Activated CD4-positive, alpha-beta T cell treated with anti-CD3 and anti-CD28 coated beads, Interleukin-2, amount 50 U/mL, for 4 hours (primary cell): ENCODE data around the gene CDH13.

Source experiments
- DNase-seq, 2 experiments: peaks; one replicate each; pipeline ENCODE4 v3.0.0-alpha.2; 2020

CDH13 gene

DNA sequence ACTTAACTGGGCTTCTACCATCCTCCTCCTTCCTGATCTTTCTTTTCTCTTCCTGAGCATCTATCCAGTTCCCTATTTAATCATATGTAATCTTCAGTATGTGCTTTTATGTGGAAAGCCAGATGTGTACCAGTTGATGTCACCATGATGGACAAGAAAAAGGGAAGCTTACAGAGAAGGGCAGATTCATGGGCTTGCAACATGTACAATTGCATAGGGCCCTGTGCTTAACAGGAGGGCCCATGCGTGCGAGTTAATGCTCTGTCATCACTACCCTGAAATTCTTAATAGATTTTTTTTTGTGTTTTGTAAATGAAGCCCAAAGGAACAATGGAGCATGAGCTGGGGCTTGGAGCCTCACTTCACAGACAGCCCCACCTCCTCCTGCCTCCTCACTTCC is 124.3 kb downstream of the CDH13 start:
- no peak for DNase-seq

DNA sequence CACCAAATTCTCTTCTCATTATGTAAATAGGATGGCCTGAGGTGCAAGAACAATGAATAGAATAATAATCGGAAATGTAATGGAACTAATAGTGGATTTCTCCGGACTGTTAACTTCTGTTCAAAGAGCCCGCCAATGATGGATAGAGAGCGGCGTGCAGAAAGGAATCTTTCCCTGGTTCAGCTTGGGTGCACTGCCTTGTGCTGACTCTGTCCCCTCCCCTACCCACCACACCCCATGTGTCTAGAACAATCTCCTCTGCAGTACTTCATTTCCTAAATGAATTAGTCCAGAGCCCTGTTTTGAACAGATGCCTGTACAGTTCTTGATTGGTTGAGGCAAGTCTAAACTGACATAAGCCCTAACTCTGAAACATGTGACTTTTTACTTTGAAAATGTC is 125.4 kb downstream of the CDH13 start:
- no peak for DNase-seq

GRCh38 chr16:82753821-82754220 is 127.1 kb downstream of the CDH13 start:
- no peak for DNase-seq

GRCh38 chr16:82754716-82755513 is 128.1 kb downstream of the CDH13 start:
- DNase-seq = no peak

DNA sequence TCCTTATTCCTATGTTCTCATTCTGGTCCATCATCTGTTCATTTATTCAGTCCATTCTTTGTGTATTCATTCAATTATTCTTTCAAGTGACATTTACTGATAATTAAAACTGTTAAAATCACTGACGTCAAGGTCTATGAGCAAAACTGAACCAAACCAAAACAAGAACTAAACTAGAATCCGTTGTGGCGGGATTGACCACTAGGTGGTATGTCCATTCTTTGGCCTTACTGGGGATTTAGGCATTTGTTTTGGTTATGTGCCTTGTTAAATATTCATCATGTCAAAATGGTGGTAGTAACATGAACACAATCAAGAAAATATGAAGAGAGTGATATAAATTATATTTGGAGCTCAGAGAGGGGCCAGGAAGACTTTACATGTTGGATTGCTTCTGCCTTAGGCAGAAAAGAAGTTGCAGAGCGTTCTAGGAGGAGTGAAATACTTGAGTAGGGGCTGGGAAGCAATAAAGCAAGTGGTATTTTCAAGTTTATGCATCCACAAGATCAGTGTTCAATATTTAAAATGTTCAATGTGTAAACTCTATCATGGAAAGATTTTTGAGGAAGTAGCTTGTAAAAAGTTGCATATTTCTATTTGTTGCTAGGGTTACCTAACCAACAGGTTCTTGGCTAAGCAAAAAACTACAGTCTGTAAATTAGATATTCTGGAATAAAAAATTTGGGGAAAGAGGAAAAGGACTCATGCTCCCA is 129.0 kb downstream of the CDH13 start:
- DNase-seq = no peak

- no peak for DNase-seq
Observed at GRCh38 chr16:82756283-82756599, 129.5 kb downstream of the CDH13 start.

DNA sequence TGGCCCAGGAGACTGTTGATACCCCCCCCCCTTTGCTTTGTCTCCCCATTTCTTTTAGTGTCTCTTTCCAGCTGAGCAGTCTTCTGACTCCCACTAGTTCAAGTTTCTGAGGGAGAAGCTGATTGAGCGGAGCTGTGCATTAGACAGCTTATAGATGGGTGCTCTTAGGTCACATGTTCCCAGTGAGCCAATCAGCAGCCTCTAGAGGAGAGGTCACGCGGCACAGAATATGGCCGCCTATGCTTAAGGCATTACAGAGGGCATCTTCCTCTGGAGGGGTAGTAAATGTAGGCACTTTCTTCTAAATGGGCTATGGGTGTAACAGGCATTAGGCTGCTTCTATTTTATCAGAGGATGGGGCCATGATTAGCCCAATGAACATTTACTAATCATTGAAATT is 131.6 kb downstream of the CDH13 start:
- DNase-seq = no peak

DNA sequence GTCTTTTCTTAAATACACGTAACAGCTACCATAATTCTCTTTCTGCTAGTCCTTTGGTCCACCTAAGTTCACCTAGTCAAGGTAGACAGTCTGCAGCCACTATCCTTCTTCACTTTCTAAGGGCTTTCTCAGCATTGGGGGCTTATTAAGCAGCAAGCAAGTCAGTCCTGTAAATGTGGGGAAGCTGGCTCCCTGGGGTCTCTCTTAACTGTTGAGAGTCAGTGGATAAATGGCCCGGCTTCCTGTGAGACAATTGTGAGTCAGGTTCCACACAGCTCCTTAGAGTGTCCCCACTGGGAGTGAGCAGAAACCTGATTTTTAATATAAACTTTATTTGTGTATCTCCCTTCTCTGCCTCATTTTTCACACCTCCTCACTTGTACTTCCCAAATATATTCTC is 132.1 kb downstream of the CDH13 start:
- no peak for DNase-seq

DNA sequence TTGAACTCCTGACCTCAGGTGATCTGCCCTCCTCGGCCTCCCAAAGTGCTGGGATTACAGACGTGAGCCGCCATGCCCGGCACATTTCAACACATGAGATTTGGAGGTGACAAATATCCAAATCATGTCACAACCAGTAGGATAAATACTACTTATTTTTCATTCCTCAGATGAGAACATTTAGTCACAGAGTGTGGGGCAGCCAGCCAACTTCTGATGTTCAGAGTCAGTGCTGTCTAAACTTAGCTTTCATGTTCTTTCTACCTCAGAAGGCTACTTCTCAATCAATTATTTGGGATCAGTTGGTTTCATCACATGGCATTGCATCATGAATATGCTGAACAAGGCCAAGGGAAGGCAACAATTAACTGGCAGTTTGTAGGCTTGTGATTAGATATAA is 134.5 kb downstream of the CDH13 start:
- no peak for DNase-seq

DNA sequence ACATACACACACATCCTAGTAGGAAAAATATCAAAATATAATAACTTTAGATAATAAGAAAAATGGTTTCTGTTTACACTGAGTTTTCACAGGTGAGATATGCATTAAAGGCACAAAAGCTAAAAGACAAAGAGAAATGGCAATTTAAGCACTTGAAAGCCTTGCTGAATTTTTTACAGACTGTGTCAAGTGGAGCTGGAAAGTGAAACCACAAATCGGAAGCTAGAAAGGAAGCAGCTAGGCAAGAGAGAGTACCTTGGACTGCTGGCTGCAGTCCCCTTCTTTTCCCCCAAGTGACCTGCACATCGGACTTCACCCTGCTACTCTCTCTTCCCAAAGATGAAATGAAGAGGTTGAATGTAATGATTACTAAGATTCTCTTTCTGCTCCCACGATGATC is 135.1 kb downstream of the CDH13 start:
- DNase-seq = no peak

DNA sequence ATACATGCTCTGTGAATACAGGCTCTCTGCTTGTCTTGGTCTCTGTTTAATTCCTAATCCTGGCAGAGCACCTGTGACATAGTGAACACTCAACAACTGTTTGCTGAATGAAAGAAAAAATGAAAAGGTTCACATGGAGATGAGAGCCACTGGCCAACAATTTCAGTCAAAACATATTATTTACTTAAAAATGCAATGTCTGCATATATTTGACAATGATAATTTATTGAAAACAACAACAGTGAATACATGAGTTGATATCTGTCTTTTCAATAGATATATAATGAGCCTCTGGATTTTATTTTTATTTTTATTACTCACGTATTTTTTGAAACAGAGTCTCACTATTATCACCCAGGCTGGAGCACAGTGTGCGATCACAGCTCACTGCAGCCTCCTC is 136.6 kb downstream of the CDH13 start:
- DNase-seq = no peak

DNA sequence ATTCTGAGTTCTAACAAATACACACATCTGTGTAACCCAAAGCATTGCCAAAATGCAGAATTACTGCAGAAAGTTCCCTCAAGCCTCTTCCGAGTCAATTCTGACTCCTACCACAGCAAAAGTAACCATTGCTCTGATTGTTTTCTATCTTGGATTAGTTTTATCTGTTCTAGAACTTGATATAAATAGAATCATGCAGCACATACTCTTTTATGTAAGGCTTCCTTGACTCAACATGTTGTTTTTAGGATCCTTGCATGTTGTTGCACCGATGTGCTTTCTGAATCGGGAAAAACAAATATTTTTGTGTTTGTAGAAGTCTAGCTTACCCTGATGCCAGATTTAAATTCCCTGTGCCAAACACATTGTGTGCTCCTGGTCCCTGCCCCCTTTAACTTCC is 140.4 kb downstream of the CDH13 start:
- DNase-seq = no peak

GRCh38 chr16:82767808-82768207 is 141.0 kb downstream of the CDH13 start:
- no peak for DNase-seq

- no peak for DNase-seq
Observed at GRCh38 chr16:82769845-82770244, 143.1 kb downstream of the CDH13 start.

GRCh38 chr16:82772215-82772614 is 145.4 kb downstream of the CDH13 start:
- DNase-seq = no peak

DNA sequence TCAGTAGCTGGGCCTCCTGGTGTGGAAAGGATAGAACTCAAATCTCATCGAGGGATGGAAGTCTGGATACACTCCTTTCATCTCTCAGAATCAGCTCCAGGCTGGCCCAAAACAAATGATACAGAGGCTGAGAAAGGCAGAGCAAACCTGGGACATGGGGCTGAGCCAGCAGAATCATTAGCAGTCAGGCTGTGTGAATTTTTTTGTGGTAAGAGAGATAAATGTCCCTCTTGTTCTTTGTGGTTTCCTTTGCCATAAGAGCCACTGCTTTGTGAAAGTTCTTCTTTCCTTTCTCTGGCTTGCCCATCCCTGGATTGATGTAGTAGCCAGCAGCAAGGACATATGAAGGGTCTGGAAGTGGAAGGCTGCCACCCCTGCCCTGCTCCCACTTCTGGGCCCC is 146.2 kb downstream of the CDH13 start:
- no peak for DNase-seq

GRCh38 chr16:82776470-82777146 is 149.8 kb downstream of the CDH13 start:
- DNase-seq = no peak

DNA sequence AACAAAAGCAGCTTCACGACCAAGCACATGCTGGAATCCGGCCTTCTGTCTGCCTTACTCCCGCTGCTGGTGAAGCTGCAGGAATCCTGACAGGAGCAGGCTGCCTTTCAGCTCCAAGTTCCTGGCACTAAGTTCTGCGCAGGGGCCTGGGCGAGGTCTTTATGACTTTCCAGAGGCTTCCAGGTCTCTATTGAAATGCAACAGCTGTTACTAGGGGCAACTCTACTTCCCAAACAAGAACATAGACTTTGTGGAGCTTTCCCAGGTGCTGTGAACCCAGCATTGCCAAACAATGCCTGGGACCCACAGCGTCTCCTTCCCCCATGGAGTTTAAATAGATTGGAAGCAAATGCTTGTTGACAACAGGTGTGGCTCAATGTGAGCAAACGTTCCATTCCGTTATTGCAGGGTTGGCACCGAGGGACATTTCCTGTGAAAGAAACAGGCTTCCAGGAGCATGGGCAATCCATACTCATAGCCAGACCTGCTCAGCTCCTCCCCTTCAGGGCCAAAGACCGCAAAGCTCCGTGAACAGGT is 156.0 kb downstream of the CDH13 start:
- no peak for DNase-seq

DNA sequence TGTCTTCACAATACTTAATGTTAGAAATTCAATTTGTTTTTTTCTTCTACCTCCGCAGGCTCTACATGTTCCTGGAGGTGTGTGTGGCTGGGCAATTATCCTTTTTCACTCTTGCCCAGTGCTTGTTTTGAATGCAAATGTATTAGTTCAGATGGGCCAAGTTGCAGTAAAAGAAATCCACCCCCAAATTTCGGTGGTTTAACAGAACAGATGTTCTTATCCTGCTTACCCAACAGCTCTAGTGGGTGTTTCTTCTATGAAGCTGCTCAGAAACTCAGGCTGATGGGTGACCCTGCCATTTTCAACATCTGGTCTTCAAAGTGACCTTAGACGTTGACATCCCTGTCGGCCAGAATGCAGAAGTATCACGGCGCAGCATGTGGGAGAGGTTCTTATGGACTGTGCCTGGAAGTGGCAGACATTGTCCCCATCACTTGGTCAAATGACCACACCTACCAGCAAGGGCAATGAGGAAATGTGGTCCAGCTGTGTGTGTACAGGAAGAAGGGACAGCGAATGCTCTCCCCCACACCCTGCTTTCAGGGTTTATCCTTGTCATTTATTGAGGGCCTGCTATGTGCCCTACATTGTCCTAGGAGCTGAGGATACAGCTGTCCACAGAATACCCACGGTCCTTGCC is 157.3 kb downstream of the CDH13 start:
- no peak for DNase-seq

DNA sequence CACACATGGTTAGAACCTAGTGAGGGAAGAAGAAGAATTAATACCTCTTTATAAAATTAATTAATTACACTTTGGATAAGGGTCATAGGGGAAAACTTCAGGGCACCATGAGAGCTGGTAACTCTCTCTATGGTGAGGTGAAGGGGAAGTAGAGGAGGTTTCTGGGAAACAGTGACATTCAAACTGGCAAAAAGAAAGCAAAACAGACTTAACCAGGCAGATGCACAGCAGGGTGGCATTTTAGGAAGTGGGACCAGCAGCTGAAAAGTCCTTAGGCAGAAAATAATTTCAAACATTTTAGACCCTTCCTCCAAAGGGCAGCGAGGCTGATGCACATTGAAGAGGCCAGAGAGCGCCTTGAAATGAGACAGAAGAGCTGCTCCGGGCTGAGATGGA is 157.8 kb downstream of the CDH13 start:
- no peak for DNase-seq

GRCh38 chr16:82788225-82788624 is 161.5 kb downstream of the CDH13 start:
- DNase-seq = no peak

GRCh38 chr16:82788919-82789318 is 162.2 kb downstream of the CDH13 start:
- no peak for DNase-seq

DNA sequence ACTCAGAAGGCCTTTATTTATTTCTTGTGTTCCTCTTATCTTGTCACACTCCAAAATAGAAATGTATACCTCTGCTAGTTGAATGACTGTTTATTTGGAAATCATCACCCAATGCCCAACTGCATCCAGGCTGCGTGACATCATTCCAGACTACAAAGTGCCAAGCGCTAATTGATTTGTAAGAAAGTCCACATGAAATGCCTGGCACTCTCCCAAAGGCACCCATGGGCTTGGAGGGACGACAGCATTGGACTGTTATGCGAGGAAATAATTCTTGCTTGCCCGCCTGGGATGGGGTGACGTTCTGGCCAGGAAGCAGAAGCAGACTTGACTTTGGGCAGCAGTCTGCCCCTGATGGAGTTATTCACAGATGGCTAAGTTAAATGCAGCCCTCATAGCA is 165.9 kb downstream of the CDH13 start:
- no peak for DNase-seq
